ENCODE data around the gene UBE2Z.

DNA sequence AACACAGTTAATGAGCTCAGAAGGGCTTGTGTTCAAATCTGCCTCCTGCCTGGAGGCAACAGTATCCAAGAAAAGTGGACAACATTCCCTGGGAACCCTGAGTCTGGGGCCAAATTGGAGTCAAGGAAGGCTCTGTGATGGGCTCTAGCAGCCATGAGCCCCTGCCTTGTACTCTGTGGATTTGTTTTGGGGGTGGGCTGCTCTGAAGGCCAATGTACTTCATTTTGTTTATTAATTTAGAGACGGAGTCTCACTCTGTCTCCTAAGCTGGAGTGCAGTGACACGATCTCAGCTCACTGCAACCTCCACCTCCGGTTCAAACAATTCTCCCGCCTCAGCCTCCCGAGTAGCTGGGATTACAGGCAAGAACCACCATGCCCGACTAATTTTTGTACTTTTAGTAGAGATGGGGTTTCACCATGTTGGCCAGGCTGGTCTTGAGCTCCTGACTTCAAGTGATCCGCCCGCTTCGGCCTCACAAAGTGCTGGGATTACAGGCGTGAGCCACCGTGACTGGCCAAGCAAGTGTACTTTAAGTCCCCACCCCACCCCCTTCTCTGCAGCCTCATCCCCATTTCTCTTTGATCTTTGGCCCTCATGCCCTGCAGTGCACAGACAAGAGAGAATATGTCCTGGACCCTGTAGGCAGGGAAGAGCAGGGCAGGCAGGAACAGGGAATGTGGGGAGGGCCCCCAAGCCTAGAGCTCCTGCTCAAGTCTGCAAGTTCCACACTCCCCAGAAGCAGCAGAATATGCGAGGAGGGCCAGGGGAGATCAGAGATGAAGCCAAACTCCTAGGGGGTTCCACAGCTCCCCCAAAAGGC lies 62.9 kb downstream of the UBE2Z start:
- TF ChIP-seq CTCF (IDR thresholded peaks at IDR 0.05; ENCODE audit: poor library complexity) (no peak), EZH2phosphoT487 (IDR thresholded peaks at IDR 0.05; ENCODE audit: low read depth, severe bottlenecking, unreplicated experiment) (no peak)

Data from hepatocyte (in vitro differentiated cells).